MCF 10A (cell line): ENCODE measurements around the gene TBRG4. TPM values are rescaled to one million over a fixed set of nuclear protein-coding genes. Genes with fewer than 3 reads are reported as not detected.

Source experiments
- BruUV-seq: library from RNA; stranded (reverse); fragments of 400-500 nt; replicated peaks from 2 replicates; lab custom pipeline; 2021; lab: Mats Ljungman, UMichigan
- CTCF ChIA-PET: fragments of 300-600 bp; sonication (Branson Sonifier 250); formaldehyde crosslinking; extraction: SDS; loops from one replicate; lab custom pipeline; 2021; ENCODE audit warnings: antibody characterized with exemption, inconsistent platforms; lab: Yijun Ruan, JAX
- POLR2A ChIA-PET: fragments of 300-600, 350-650 bp; sonication (Branson Sonifier 250); formaldehyde crosslinking; extraction: SDS; loops from one replicate; lab custom pipeline; 2020; ENCODE audit warnings: antibody characterized with exemption, inconsistent platforms; lab: Yijun Ruan, JAX
- DNase-seq: peaks from one replicate; pipeline ENCODE4 v3.0.0-alpha.2; 2018; ENCODE audit not compliant: unreplicated experiment
- H3K27ac Mint-ChIP-seq: one replicate; pipeline ENCODE4 v1.8.0; 2022; ENCODE audit warnings: mild to moderate bottlenecking, low read depth, mixed read lengths; ENCODE audit not compliant: unreplicated experiment
- H3K27me3 Mint-ChIP-seq: one replicate; pipeline ENCODE4 v1.8.0; 2022; ENCODE audit warnings: mixed read lengths; ENCODE audit not compliant: insufficient read depth, unreplicated experiment
- H3K36me3 Mint-ChIP-seq: one replicate; pipeline ENCODE4 v1.8.0; 2022; ENCODE audit warnings: mild to moderate bottlenecking, moderate library complexity, mixed read lengths; ENCODE audit not compliant: insufficient read depth, unreplicated experiment
- H3K4me1 Mint-ChIP-seq: one replicate; pipeline ENCODE4 v1.8.0; 2022; ENCODE audit warnings: mixed read lengths; ENCODE audit not compliant: insufficient read depth, unreplicated experiment
- H3K4me3 Mint-ChIP-seq: one replicate; pipeline ENCODE4 v1.8.0; 2022; ENCODE audit warnings: mild to moderate bottlenecking, moderate library complexity, mixed read lengths; ENCODE audit not compliant: unreplicated experiment
- H3K9me3 Mint-ChIP-seq: one replicate; pipeline ENCODE4 v1.8.0; 2022; ENCODE audit warnings: mixed read lengths; ENCODE audit not compliant: unreplicated experiment
- CTCF ChIP-seq: fragments of 200-600 bp; IDR thresholded peaks from one replicate; pipeline ENCODE4 v1.8.0; 2022; ENCODE audit warnings: antibody characterized with exemption, mild to moderate bottlenecking; ENCODE audit not compliant: unreplicated experiment
- intact Hi-C: fragments of 100-400 bp; cut with micrococcal nuclease; formaldehyde crosslinking; loops from 2 replicates; pipeline ENCODE4 v1.14.1; 2022
- total RNA-seq: library from RNA; stranded (reverse); gene quantifications from 2 replicates; pipeline ENCODE4 v1.2.3, GENCODE V29; 2022

Gene TBRG4
- total RNA-seq, 1 experiment from 2014 or later = 85.7 TPM

- no TSS peak for BruUV-seq
- intact Hi-C loops = loop anchor here (10.0 kb wide), 1 partner anchor 124 kb away; no protein-coding TSS in a partner anchor
- no peak overlapping the region for H3K27ac Mint-ChIP-seq
- POLR2A ChIA-PET = no interaction called here
- DNase-seq = no peak
- CTCF ChIA-PET = interaction anchor here (0.5 to 7.1 kb wide), 2 partner anchors 18 to 532 kb away, joined by 3 to 47 read pairs; no protein-coding TSS in a partner anchor
- no peaks in the 10 kb centered on the region for H3K9me3 Mint-ChIP-seq
- peaks cover 5% of the 10 kb centered on the region for H3K36me3 Mint-ChIP-seq
- no peaks in the 10 kb centered on the region for H3K4me1 Mint-ChIP-seq
- no peak for TF ChIP-seq CTCF
- no peak overlapping the region for H3K4me3 Mint-ChIP-seq
- no peaks in the 10 kb centered on the region for H3K27me3 Mint-ChIP-seq
Measured at GRCh38 chr7:45118889-45119331, 7.4 kb upstream of the TBRG4 start.

GRCh38 chr7:45118292-45118691 is 6.8 kb upstream of the TBRG4 start:
- intact Hi-C loops = loop anchor here (10.0 kb wide), 1 partner anchor 123 kb away; no protein-coding TSS in a partner anchor
- no peak for DNase-seq
- POLR2A ChIA-PET = no interaction called here
- TF ChIP-seq CTCF = no peak
- no peak overlapping the region for H3K4me3 Mint-ChIP-seq
- H3K27ac Mint-ChIP-seq = no peak overlapping the region
- H3K36me3 Mint-ChIP-seq = peaks cover 5% of the 10 kb centered on the region
- CTCF ChIA-PET = interaction anchor here (0.5 to 1.1 kb wide), 4 partner anchors 18 to 532 kb away, joined by 3 read pairs; no protein-coding TSS in a partner anchor
- H3K27me3 Mint-ChIP-seq = no peaks in the 10 kb centered on the region
- no peaks in the 10 kb centered on the region for H3K9me3 Mint-ChIP-seq
- no peaks in the 10 kb centered on the region for H3K4me1 Mint-ChIP-seq
- no TSS peak for BruUV-seq

- H3K36me3 Mint-ChIP-seq = peaks cover 5% of the 10 kb centered on the region
- TF ChIP-seq CTCF = no peak
- H3K9me3 Mint-ChIP-seq = no peaks in the 10 kb centered on the region
- no peak overlapping the region for H3K27ac Mint-ChIP-seq
- intact Hi-C loops = loop anchor here (10.0 kb wide), 1 partner anchor 123 kb away; no protein-coding TSS in a partner anchor
- ChIA-PET POLR2A (no interaction called here), CTCF (interaction anchor here (0.6 to 1.1 kb wide), 6 partner anchors 17 to 264 kb away, joined by 3 to 4 read pairs (median 3); no protein-coding TSS in a partner anchor)
- DNase-seq = no peak
- no peaks in the 10 kb centered on the region for H3K27me3 Mint-ChIP-seq
- no peak overlapping the region for H3K4me3 Mint-ChIP-seq
- no TSS peak for BruUV-seq
- H3K4me1 Mint-ChIP-seq = no peaks in the 10 kb centered on the region
Measured at GRCh38 chr7:45117582-45117981, 6.1 kb upstream of the TBRG4 start.

- H3K27ac Mint-ChIP-seq = no peak overlapping the region
- BruUV-seq = no TSS peak
- intact Hi-C loops = loop anchor here (10.0 kb wide), 1 partner anchor 121 kb away; no protein-coding TSS in a partner anchor
- CTCF ChIA-PET = interaction anchor here (0.6 to 3.7 kb wide), 4 partner anchors 16 to 572 kb away, joined by 3 to 26 read pairs (median 4); no protein-coding TSS in a partner anchor
- POLR2A ChIA-PET = no interaction called here
- no peak for TF ChIP-seq CTCF
- H3K4me1 Mint-ChIP-seq = no peaks in the 10 kb centered on the region
- DNase-seq = no peak
- H3K4me3 Mint-ChIP-seq = no peak overlapping the region
- peaks cover 13% of the 10 kb centered on the region for H3K36me3 Mint-ChIP-seq
- H3K9me3 Mint-ChIP-seq = no peaks in the 10 kb centered on the region
- H3K27me3 Mint-ChIP-seq = no peaks in the 10 kb centered on the region
Measured at GRCh38 chr7:45116048-45116447, 4.6 kb upstream of the TBRG4 start.
